ENCODE data around the gene CDK16.

DNA sequence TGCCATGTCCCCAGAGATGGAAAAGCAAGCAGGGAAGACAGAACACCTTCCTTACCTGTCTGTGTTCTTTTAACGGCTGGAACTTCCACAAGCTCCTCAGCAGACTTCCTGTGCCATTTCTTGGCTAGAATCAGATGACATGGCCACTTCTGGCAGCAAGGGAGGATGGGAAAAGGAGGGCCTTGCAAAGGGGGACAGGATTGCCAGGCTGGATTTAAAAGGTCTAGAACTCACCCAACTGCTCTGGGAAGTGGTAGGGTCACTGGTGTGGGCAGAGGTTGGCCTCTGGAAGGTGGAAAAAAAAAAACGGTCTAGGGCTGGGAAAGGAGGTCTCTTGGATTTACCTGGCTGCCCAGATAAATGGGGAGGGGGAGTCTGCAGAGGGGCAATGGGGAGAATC, 12.7 kb downstream of the CDK16 start:
- no peak for TF ChIP-seq SUZ12 (IDR thresholded peaks at IDR 0.05)
- no peak for TF ChIP-seq FOXM1 (IDR thresholded peaks at IDR 0.05; ENCODE audit: borderline replicate concordance)
- no peak for TF ChIP-seq L3MBTL2 (conservative IDR thresholded peaks at IDR 0.05)
- no peak for TF ChIP-seq CTBP1 (IDR thresholded peaks at IDR 0.05; ENCODE audit: borderline replicate concordance)
- TF ChIP-seq FOXK2 (IDR thresholded peaks at IDR 0.05) = no peak
- TF ChIP-seq FOXA1 (IDR thresholded peaks at IDR 0.05) = no peak
- TF ChIP-seq ELF4 (IDR thresholded peaks at IDR 0.05) = no peak
- TF ChIP-seq, protein P1, sequence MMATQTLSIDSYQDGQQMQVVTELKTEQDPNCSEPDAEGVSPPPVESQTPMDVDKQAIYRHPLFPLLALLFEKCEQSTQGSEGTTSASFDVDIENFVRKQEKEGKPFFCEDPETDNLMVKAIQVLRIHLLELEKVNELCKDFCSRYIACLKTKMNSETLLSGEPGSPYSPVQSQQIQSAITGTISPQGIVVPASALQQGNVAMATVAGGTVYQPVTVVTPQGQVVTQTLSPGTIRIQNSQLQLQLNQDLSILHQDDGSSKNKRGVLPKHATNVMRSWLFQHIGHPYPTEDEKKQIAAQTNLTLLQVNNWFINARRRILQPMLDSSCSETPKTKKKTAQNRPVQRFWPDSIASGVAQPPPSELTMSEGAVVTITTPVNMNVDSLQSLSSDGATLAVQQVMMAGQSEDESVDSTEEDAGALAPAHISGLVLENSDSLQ (IDR thresholded peaks at IDR 0.05) = no peak
- no peak for TF ChIP-seq ZNF384 (IDR thresholded peaks at IDR 0.05)
- TF ChIP-seq SP1 (IDR thresholded peaks at IDR 0.05) = no peak

Measured in HEK293T (cell line).